ENCODE results near the gene MAD2L1BP.

The MAD2L1BP gene

GRCh38 chr6:43667245-43668150 is 31.9 kb downstream of the MAD2L1BP start:
- peak; percentile 59 for DNase-seq

- peak; percentile 62 for DNase-seq
Measured at GRCh38 chr6:43668151-43669028, 32.8 kb downstream of the MAD2L1BP start.

- DNase-seq: no peak
Measured at GRCh38 chr6:43669050-43669921, 33.6 kb downstream of the MAD2L1BP start.

GRCh38 chr6:43669922-43670622 is 34.4 kb downstream of the MAD2L1BP start:
- no peak for DNase-seq

GRCh38 chr6:43670623-43670986 is 35.0 kb downstream of the MAD2L1BP start:
- no peak for DNase-seq

GRCh38 chr6:43671011-43671800 is 35.6 kb downstream of the MAD2L1BP start:
- no peak for DNase-seq

- no peak for DNase-seq
Measured at GRCh38 chr6:43671801-43672690, 36.4 kb downstream of the MAD2L1BP start.

GRCh38 chr6:43673444-43674084 is 37.9 kb downstream of the MAD2L1BP start:
- no peak for DNase-seq

- no peak for DNase-seq
Measured at GRCh38 chr6:43674291-43674690, 38.7 kb downstream of the MAD2L1BP start.

GRCh38 chr6:43674921-43675320 is 39.3 kb downstream of the MAD2L1BP start:
- DNase-seq: no peak

- DNase-seq: no peak
Measured at GRCh38 chr6:43676962-43677606, 41.4 kb downstream of the MAD2L1BP start.

GRCh38 chr6:43677759-43678158 is 42.1 kb downstream of the MAD2L1BP start:
- DNase-seq: no peak

GRCh38 chr6:43678341-43678740 is 42.7 kb downstream of the MAD2L1BP start:
- no peak for DNase-seq

GRCh38 chr6:43679057-43679456 is 43.4 kb downstream of the MAD2L1BP start:
- no peak for DNase-seq

- no peak for DNase-seq
Measured at GRCh38 chr6:43680308-43681200, 44.9 kb downstream of the MAD2L1BP start.

- DNase-seq: no peak
Measured at GRCh38 chr6:43681303-43681702, 45.7 kb downstream of the MAD2L1BP start.

GRCh38 chr6:43682724-43683429 is 47.2 kb downstream of the MAD2L1BP start:
- DNase-seq: no peak
